DOHH2 (cell line): ENCODE data around the gene CCDC171.

ENCODE experiments used
- CTCF ChIP-seq: fragments of 200-600 bp; sonication (generic); IDR thresholded peaks from one replicate; pipeline ENCODE4 v1.5.1; 2014; ENCODE audit warnings: antibody characterized with exemption, mild to moderate bottlenecking, low read depth, low read length; ENCODE audit not compliant: poor library complexity, severe bottlenecking
- EZH2phosphoT487 ChIP-seq: fragments of 200-600 bp; sonication (generic); IDR thresholded peaks from 2 replicates; pipeline ENCODE4 v1.6.1; 2017; ENCODE audit warnings: borderline replicate concordance, mild to moderate bottlenecking, antibody characterized with exemption, low read length, moderate library complexity, mixed read lengths

DNA sequence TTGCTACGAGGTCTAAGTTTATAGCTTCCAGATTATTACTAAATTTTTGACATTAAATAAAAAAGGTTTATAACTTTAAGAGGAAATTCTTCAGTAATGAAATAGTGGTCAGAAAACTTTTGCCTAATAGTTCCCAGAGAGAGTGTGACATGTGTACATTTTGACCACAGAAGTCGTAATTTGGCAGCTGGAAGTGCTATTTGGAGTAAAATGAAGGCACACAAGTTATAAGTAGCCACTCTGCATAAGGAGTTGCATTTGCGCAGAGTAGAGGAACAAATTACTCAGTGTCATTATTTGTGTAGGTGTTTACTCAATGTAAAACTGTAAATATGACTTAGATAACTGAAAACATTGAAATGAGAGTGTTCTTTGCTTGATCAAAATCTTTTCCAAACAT, 408.4 kb downstream of the CCDC171 start:
- TF ChIP-seq CTCF (no peak), EZH2phosphoT487 (no peak)
